ENCODE data around the gene PCF11.

DNA sequence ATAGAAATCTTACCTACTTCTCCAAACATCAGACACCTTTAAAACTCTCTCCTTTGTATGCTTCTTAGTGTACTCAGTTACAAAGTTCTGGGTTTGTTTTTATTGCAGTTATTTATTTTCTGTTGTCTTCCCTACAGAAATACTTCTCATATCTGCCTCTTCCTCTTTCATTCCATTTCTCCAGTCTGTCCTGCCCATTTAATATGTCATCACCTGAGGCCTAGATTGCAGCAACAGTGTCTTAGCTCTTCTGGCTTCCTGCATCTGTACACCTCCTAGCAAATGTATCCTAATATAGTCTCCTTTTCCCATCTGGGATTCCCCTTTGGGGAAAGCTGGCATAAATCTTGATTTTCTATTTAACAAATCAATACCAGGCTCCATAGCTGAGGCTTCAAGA, 34.9 kb upstream of the PCF11 start:
- TF ChIP-seq, protein P1, sequence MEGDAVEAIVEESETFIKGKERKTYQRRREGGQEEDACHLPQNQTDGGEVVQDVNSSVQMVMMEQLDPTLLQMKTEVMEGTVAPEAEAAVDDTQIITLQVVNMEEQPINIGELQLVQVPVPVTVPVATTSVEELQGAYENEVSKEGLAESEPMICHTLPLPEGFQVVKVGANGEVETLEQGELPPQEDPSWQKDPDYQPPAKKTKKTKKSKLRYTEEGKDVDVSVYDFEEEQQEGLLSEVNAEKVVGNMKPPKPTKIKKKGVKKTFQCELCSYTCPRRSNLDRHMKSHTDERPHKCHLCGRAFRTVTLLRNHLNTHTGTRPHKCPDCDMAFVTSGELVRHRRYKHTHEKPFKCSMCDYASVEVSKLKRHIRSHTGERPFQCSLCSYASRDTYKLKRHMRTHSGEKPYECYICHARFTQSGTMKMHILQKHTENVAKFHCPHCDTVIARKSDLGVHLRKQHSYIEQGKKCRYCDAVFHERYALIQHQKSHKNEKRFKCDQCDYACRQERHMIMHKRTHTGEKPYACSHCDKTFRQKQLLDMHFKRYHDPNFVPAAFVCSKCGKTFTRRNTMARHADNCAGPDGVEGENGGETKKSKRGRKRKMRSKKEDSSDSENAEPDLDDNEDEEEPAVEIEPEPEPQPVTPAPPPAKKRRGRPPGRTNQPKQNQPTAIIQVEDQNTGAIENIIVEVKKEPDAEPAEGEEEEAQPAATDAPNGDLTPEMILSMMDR (IDR thresholded peaks at IDR 0.05), result no peak
- TF ChIP-seq POLR2A (IDR thresholded peaks at IDR 0.05), result no peak

Measured in heart left ventricle (tissue), 13 donors.